ENCODE results near the gene IFITM10. TPM values are rescaled to one million over a fixed set of nuclear protein-coding genes. Genes with fewer than 3 reads are reported as not detected.

Gene IFITM10
- total and polyA plus RNA-seq, 2 donors (not counting 1 experiment from before 2014, with no cell fraction given) = 0.09 to 1.7 TPM

DNA sequence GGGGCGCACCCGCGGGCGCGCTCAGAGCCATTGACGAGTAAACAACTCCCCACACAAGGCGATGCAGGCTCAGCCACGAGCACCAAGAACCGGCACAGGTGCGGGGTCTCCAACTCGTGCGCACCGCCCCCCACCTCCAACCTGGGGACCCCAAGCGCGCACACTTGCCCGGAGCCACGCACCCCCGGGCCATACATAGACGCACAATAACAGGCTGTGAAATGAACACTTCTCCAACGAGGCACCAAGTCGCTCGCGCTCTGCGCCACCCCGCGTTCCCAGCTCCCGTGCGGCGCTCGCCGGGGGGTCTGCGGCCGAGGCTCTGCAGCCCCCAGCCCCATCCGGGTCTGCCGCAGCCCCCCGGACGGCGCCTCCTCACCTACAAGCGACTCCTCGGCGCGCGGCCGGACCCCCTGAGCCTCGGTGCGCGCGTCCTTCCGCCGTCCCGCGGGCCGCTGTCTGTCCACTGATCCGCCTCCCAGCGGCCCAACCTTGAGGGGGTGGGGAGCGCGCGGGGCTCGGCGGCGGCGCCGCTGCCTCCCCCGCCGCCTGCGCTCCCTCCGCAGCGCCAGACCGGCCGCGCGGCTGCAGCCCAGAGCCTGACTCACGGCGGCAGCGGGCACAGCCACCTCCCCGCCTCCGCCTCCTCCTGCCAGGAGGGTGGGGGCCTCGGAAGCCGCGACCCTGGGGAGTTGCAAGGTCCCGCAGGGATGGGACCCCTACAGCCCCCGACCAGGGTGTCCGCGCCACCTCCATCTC lies 1.6 kb downstream of the IFITM10 start:
- peaks cover 0 to 6% of the 10 kb centered on the region in 2 donors for H3K4me1 ChIP-seq (ENCODE audit: control insufficient read depth in 2 of 2, insufficient read depth in 2 of 2, low read length in 2 of 2)
- H4K20me1 ChIP-seq (ENCODE audit: control insufficient read depth, insufficient read depth, low read length, poor library complexity, severe bottlenecking) = no peaks in the 10 kb centered on the region
- peaks cover 0 to 17% (median 2%) of the 10 kb centered on the region in 4 experiments for H3K27me3 ChIP-seq (replicated peaks in 1 of 4; ENCODE audit: control extremely low read depth in 1 of 4, control insufficient read depth in 3 of 4, insufficient read depth in 4 of 4, low read length in 3 of 4)
- H3K9me3 Mint-ChIP-seq (ENCODE audit: insufficient read depth) = peaks cover 8% of the 10 kb centered on the region
- intact Hi-C loops (cut with micrococcal nuclease) = no loop called here
- peak overlapping the region; percentile 49 for H3K4me3 Mint-ChIP-seq
- no peak overlapping the region for H3K27ac Mint-ChIP-seq
- H3K79me2 ChIP-seq (ENCODE audit: control insufficient read depth, insufficient read depth, low read length) = no peaks in the 10 kb centered on the region
- peak; percentile 61 for TF ChIP-seq EZH2 (IDR thresholded peaks at IDR 0.05; ENCODE audit: borderline replicate concordance, insufficient read depth, low read depth, low read length, poor library complexity, severe bottlenecking)
- TF ChIP-seq, protein P1, sequence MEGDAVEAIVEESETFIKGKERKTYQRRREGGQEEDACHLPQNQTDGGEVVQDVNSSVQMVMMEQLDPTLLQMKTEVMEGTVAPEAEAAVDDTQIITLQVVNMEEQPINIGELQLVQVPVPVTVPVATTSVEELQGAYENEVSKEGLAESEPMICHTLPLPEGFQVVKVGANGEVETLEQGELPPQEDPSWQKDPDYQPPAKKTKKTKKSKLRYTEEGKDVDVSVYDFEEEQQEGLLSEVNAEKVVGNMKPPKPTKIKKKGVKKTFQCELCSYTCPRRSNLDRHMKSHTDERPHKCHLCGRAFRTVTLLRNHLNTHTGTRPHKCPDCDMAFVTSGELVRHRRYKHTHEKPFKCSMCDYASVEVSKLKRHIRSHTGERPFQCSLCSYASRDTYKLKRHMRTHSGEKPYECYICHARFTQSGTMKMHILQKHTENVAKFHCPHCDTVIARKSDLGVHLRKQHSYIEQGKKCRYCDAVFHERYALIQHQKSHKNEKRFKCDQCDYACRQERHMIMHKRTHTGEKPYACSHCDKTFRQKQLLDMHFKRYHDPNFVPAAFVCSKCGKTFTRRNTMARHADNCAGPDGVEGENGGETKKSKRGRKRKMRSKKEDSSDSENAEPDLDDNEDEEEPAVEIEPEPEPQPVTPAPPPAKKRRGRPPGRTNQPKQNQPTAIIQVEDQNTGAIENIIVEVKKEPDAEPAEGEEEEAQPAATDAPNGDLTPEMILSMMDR (IDR thresholded peaks at IDR 0.05) = no peak
- 3% methylated on average over 81 of the region's 84 CpGs for WGBS (ENCODE audit: insufficient coverage)
- H3K27me3 Mint-ChIP-seq = peaks cover 12% of the 10 kb centered on the region
- H2AFZ ChIP-seq (ENCODE audit: insufficient read depth, low read depth, low read length, poor library complexity, severe bottlenecking) = no peak overlapping the region
- no peak overlapping the region for H3K4me3 ChIP-seq (ENCODE audit: control extremely low read depth in 1 of 5, extremely low read depth in 1 of 5, insufficient read depth in 1 of 5, low read depth in 2 of 5, low read length in 4 of 5)
- H3K27ac ChIP-seq (ENCODE audit: low read length in 2 of 2) = no peak overlapping the region
- H3K36me3 ChIP-seq (replicated peaks in 1 of 2; ENCODE audit: control extremely low read depth in 1 of 2, control insufficient read depth in 1 of 2, extremely low read depth in 1 of 2, insufficient read depth in 2 of 2, low read length in 1 of 2) = peaks cover 0 to 6% of the 10 kb centered on the region in 2 experiments
- no peak overlapping the region for H3K9ac ChIP-seq (ENCODE audit: low read length)
- no peak for DNase-seq
- ChIA-PET POLR2A (no interaction called here), CTCF (no interaction called here)
- H3K9me3 ChIP-seq (ENCODE audit: control extremely low read depth in 1 of 3, control insufficient read depth in 2 of 3, insufficient read depth in 1 of 3, low read length in 2 of 3) = peaks cover 0 to 12% (median 0%) of the 10 kb centered on the region in 3 donors
- H3K4me1 Mint-ChIP-seq = peaks cover 9% of the 10 kb centered on the region
- no peak for ATAC-seq (ENCODE audit: low read depth)
- peak overlapping the region; percentile 12 for H3K4me2 ChIP-seq (replicated peaks; ENCODE audit: low read depth, low read length, poor library complexity, severe bottlenecking)

Measured in B cell (primary cell).